SIG-M5 (cell line): ENCODE data around the gene ACVRL1.

Experiments used
- DNase-seq: peaks from one replicate; lab custom pipeline; 2025; lab: John Stamatoyannopoulos, UW

The ACVRL1 gene

DNA sequence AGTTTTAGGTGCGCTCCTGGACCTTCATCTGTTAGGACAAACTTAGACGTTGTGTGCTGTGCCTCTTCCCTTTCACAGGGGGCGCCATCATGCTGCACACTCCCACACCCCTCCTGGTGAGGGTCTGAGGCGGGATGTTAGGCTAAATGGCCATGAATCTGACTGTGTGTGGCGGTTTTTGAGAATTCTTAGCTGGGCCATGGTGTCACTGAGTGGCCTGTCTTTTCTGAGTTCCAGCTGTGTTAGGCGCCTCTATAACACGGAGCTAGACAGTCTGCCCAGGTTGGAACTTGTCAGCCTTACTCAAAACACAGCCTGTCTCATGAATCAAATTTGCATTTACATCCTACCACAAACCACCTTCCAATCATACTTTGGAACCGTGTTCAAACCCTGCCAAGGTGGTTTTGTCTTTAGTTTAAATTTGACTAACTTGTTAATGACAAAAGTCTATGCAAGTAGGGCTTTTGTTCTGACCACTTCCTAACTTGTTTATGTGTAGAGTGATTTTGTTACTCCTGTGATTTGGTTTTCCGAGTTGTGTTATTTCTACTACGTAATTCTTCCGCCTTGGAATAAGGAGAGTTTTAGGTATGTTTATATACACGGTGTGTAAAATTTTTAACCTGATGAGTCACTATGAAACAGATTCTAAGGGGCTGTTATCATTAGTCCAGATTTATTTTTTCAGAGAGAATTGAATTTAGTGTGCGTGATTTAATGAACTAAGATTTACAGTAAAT is 63.8 kb downstream of the ACVRL1 start:
- DNase-seq = no peak

DNA sequence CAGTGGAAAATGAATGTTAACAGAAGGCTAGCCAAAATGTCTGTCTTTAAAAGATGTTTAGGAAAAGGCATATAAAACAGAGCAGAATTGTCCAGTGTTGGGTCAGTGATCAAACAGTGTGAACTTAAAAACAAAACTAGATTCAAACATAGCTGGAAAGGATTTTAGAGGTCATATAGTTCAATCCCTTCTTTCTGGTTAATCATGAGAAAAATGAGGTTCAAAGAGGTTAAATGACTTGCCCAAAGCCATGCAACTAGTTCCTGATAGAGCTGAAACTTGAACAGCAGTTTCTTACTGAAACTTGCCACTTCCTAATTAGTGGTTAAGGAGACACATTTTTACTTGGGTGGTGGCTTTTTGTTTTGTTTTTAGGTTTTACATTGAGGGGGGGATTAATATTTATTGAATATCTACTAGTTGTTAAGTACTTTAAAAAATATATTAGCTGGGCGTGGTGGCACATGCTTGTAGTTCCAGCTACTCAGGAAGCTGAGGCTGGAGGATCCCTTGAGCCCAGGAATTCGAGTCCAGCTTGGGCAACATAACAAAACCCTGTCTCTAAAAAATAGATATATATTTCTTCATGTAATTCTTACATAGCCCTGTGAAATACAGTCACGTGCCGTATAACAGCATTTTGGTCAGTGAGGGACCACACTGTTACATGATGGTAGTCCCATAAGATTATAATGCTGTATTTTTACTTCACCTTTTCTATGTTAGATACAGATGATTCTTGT is 64.5 kb downstream of the ACVRL1 start:
- no peak for DNase-seq

DNA sequence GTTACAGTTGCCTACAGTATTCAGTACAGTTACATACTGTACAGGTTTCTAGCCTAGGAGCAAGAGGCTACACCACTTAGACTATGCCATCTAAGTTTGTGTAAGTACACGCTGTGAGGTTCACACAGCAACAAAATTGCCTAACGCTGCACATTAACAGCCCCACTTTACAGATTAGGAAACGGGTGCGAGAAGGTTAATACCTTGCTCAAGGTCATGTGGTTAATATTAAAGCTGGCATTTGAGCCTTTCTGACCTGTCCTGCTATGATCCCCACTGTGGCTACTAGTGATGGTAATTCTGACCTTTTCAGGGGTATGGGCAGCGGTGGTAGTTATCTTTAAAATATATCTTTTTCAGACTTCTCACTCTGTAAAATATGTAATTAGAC is 65.1 kb downstream of the ACVRL1 start:
- peak; percentile 11 for DNase-seq

DNA sequence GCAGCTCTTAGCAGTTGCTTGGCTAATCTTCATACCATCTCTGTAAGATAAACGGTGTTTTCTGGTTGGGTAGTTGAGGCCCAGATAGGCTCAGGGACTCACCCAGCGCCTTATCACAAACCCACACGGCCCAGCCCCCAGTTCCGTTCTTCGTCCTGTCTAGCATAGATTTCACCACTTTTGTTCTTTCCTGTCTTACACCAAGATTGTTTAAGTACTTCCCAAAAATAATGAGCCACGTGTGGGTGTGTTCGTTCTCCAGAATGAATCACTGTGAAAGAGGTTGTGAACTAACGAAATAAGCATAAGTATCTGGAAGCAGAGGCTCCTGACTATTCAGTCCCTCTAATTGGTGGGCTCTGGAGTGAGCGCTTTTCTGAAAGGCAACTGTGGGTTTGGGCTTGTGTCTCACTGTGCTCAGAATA is 65.6 kb downstream of the ACVRL1 start:
- DNase-seq = peak; percentile 98
